Activated T-cell treated with anti-CD3 and anti-CD28 coated beads for 24 hours (primary cell): ENCODE results near the gene ROR1.
"Not testable (repeated sequence)": the region's sequence is repeated elsewhere in the genome, so short reads cannot be mapped to it uniquely, and the experiment has no call there.

Experiments used
- DNase-seq: peaks from one replicate; pipeline ENCODE4 v3.0.0-alpha.2; 2020; ENCODE audit warnings: low read depth

Gene ROR1

DNA sequence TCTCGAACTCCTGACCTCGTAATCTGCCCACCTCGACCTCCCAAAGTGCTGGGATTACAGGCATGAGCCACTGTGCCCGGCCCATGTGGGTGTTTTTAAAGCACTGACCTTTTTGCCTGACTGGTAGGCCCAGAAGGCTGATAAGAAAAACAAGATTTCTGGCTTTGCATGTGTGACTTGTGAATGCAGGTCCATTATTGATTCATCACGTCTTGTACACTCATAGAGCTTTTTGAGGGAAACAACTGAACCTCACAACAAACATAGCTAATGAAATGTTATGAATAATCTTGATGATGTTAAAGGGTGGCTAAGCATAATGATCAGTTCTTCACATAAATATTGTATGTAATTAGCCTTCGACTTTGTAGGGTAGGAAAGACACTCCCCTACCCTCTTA, 288.7 kb downstream of the ROR1 start:
- no peak for DNase-seq

DNA sequence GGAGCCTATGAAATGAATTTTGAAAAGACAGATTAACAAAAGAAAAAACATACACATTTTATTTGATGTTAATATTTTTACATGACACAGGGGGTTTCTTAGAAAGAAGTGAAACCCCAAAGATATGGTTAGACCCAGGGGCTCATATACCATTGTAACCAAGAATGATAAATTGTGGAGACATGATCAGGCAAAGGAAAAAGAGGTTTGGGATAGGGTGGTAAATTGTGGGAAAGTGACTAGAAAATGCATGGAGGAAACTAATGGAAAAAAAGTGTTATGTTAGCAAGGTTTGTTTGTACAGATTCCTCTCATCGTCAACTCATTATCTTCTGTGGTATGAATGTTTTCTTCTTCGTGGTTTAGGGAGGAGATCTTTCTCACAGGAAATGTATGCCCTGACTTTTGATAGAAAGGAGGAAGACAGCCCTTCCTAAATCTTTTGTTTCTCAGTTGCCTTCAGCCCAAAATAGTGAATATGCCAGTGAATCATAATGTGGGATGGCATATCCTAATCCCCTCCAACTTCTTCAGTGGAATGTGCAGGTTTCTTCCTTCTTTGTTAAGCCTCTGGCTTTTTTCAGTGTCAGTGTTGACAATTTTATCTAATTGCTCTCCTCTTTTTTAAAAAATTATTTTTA, 289.2 kb downstream of the ROR1 start:
- no peak for DNase-seq

DNA sequence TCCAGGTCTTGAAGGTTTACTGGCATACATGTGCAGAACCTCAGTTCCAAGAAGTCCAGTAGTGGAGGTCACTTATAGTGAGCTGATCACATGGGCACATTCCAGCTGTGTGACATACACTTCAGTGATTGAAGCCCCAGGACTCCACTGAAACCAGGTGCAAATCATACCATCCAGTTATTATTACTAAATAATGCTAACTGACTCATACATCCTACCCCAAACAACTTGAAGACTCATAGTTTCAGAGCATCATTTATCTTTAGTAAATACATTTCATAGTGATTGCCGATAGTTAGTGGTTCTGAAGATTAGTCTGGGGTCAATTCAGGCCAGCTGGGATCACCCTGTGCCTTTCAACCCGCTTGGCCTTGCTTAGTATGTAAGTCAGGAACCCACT, 291.8 kb downstream of the ROR1 start:
- DNase-seq = no peak

DNA sequence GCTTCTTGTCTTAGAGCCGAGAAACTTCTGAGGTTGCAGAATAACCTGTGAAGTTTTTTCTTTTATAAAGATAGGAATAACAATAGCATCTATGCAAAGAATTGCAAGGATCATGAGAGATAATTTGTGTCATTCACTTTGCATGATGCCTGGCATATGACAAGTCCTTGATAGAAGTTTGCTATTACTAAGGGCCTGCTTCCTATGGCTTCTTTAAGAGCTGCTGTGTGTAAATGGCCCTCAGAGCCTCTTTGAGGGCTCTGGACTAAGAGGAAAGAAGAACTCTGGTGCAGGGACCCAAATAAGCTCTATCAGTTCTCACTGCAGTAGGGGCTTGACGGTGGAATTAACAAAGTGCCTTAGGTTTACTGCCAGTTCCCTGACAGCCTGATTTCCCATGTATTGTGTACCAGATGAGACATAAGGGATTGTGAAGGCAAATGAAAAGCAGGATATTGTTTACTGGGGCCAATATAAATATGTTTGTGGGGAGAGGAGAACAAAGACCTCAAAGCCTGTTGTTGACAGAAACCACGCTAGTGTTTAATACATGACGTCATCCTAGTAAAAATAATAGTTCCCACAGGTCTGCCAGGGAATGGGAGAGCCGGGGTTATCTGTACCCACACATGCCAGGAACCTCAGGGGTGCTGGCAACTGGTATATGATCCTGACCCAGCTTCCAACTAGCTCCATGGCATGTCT, 298.4 kb downstream of the ROR1 start:
- no peak for DNase-seq

- DNase-seq = no peak
Measured at GRCh38 chr1:64073705-64074104, 299.9 kb downstream of the ROR1 start.

GRCh38 chr1:64074767-64075166, 300.9 kb downstream of the ROR1 start:
- DNase-seq = no peak

DNA sequence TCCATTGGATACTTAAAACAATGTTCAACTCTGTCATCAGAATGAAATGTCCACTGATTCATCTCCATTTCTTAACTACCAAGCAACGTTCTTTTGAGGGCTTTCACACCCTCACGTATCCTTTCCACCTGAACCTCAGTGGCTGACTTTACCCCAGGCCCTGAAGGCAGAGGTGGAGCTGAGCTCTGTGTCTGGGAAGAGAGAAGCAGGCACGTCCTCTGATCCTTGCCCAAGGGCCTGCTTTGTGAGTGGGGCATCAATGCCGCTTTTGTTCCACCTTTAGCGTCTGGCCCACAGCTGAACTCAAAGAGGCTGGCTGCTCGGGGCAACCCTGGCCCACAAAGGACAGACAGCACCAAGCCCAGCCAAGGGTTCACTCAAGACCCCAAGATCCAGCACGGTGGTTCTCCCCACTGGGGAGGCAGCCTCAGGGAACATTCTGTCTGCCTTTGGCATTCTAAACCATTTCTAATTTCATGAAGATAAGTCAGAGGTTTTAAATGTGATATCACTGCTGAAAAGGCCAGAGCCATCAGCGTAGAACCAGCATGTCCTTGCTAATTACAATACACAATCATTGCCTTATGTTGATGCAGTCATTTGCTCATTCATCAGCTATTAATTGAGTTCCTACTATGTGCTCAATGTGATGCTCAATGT, 303.6 kb downstream of the ROR1 start:
- no peak for DNase-seq

DNA sequence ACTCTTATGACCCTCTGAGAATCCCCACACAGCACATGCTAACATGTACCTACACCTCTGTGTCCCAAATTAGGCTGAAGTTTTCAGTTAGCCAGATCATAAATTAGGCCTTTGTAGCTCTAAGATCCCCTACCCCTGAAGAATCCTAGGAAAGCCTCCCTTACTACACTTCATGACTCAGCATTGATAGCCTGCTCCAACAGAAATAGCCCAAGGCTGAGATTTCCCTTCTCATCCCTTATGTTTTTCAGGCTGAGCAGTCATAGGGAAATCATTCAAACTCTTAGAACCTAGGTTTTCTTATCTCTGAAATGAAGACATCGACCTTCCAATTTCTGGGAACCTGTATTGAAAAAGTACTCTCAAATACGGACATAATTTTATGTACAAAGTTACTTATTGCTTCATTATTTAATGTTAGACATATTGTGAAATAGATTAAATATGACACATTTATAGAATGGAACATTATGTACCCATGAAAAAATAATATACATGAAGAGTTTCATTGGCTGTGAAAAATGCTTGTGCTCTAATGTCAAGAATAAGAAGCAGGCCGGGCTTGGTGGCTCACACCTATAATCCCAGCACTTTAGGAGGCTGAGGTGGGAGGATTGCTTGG, 307.2 kb downstream of the ROR1 start:
- no peak for DNase-seq

DNA sequence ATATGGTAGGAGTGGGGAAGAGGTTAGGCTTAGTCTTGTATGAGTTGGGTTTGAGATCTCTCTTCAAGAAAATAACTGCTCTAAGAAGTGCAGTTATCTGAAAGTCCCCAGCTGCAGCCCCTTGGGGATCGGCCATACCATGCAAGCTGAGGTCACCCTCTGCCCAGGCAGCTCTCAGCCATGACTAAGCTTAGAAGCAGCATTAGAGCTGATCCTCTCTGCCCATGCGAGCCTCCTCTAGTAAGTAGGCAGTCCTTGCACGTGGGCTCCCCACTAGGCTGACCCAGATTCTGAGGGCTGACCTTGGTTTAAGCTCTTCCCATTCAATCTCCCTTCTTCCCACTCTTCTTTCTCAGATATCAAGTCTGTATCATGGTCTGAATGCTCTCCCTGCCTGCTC, 308.6 kb downstream of the ROR1 start:
- DNase-seq = no peak

DNA sequence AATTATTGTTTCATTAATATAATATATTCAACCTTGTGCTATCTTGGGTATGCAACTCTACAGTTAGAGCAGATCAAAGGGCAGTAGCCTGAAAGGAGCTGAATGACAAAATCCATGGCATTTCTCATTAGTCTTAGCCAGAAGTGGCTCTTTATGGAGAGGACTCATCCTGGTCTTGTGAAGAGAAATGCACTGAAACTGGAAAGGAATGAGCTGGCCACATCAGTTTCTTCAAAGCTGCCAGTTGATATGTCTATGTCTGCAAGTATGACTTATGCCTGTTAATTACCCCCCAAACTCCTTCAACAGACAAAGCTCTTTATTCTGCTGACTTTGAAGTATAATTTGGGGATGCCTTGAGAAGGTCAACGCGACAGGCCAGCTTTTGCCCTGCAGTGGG, 310.6 kb downstream of the ROR1 start:
- no peak for DNase-seq

- DNase-seq = no peak
Measured at GRCh38 chr1:64087768-64088167, 314.0 kb downstream of the ROR1 start.

- DNase-seq = no peak
Measured at GRCh38 chr1:64090436-64090835, 316.6 kb downstream of the ROR1 start.

- no peak for DNase-seq
Measured at GRCh38 chr1:64092851-64093371, 319.1 kb downstream of the ROR1 start.

GRCh38 chr1:64093941-64094340, 320.1 kb downstream of the ROR1 start:
- no peak for DNase-seq

GRCh38 chr1:64095832-64096231, 322.0 kb downstream of the ROR1 start:
- DNase-seq = no peak

DNA sequence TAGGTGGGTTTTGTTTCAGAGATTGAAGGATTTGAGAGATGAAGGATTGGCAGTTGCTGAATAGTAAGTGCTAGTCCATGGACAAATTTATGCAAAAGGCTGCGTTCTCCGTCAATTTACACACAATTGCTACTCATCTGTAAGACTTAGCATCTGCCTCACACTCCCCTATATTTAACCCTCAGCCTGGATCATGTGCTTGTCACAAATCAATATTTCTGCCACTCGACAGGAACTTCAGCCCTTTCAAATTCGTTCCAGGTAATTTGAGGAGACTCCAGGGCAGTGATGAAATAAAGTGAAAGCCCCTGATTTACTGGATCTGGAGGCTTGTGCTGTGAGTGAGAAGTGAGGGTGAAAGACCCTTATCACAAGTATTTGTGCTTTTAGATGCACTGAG, 324.0 kb downstream of the ROR1 start:
- DNase-seq = no peak

- no peak for DNase-seq
Measured at GRCh38 chr1:64098436-64098835, 324.6 kb downstream of the ROR1 start.

DNA sequence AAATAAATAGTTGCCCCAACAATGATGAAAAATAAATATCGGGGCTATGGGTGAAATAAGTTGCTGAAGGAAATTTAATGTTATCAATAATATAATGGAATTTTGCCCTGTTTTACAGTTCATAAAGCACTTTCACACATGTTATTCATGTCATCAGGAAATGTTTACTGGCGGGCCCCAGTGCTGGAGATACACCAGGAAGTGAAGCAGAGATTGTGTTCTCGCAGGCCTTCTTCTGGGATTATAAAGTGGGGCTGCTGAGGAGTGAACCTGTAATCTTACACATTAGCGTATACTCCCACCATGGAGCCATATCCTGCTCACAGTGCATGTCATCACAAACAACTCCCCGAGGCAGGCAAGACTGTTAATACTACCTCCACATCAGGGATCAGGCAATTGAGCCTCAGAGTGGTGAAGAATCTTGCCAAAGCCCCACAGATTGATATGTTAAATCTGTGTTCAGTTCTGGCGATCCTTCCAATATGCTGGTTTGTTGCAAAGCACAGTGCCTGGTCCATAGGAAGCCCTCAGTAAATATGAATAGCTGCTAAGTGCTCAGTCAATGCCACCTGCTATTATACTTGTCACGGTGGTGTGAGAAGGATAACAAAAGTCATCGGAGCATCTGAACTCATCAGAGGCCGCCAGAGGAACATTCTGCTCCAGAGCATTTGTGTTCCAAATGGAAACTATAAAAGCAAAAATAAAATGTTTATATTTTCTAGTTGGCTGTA, 325.2 kb downstream of the ROR1 start:
- DNase-seq = no peak

GRCh38 chr1:64100791-64101190, 327.0 kb downstream of the ROR1 start:
- DNase-seq = no peak

DNA sequence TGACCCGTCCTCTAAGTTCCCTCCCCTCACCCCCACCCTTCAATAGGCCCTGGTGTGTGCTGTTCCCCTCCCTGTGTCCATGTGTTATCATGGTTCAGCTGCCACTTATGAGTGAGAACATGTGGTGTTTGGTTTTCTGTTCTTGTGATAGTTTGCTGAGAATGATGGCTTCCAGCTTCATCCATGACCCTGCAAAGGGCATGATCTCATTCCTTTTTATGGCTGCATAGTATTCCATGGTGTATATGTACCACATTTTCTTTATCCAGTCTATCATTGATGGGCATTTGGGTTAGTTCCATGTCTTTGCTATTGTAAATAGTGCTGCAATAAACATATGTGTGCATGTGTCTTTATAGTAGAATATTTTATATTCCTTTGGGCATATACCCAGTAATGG, 330.8 kb downstream of the ROR1 start:
- DNase-seq = not testable (repeated sequence)

DNA sequence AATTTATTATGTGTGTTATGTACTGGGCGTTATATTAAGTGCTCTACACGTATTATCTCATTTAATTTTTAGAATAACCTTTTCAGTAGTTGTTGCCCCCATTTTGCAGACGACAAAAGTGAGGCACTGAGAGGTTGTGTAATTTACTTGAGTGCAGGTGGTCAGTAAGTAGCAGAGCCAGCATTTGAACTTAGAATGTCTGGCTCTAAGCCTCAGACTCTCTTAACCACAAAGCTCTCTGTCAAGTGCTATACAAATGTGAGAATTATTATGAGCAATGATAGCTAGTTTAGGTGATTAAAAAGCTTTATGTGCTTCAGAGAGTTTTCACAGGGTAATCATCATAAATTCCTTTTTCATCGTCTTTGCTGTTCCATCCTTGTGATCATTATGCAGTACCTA, 333.3 kb downstream of the ROR1 start:
- DNase-seq = no peak

- no peak for DNase-seq
Measured at GRCh38 chr1:64107632-64108031, 333.8 kb downstream of the ROR1 start.
